CMK (cell line): ENCODE results near the gene PLEK.
"Not testable (repeated sequence)": the region's sequence is repeated elsewhere in the genome, so short reads cannot be mapped to it uniquely, and the experiment has no call there.

Source experiments
- DNase-seq: peaks from one replicate; pipeline ENCODE4 v3.0.0-alpha.2; 2010; ENCODE audit warnings: low read depth

PLEK gene

DNA sequence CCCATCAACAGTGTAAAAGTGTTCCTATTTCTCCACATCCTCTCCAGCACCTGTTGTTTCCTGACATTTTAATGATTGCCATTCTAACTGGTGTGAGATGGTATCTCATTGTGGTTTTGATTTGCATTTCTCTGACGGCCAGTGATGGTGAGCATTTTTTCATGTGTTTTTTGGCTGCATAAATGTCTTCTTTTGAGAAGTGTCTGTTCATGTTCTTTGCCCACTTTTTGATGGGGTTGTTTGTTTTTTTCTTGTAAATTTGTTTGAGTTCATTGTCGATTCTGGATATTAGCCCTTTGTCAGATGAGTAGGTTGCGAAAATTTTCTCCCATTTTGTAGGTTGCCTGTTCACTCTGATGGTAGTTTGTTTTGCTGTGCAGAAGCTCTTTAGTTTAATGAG, 81.3 kb downstream of the PLEK start:
- not testable (repeated sequence) for DNase-seq
